ENCODE measurements around the gene OSMR.

Gene OSMR

GRCh38 chr5:38845526-38846378, at the start of gene OSMR:
TSS of gene OSMR (plus strand) at chr5:38846012. CDS start at chr5:38869045, 23,033 bp downstream.
- no peak for DNase-seq (ENCODE audit: extremely low spot score, insufficient read length, low read depth)
- no peak for FAIRE-seq

GRCh38 chr5:38796742-38797108, 49.1 kb upstream of the OSMR start:
- FAIRE-seq (no peak), DNase-seq (ENCODE audit: extremely low spot score, insufficient read length, low read depth) (no peak)

GRCh38 chr5:38797838-38798237, 48.0 kb upstream of the OSMR start:
- DNase-seq (ENCODE audit: extremely low spot score, insufficient read length, low read depth): no peak
- FAIRE-seq: no peak

GRCh38 chr5:38799556-38800377, 46.0 kb upstream of the OSMR start:
- FAIRE-seq: no peak
- DNase-seq (ENCODE audit: extremely low spot score, insufficient read length, low read depth): no peak

- DNase-seq (ENCODE audit: extremely low spot score, insufficient read length, low read depth): no peak
- FAIRE-seq: no peak
These were observed 45.3 kb upstream of the OSMR start for GRCh38 chr5:38800515-38800914.

GRCh38 chr5:38802125-38802524, 43.7 kb upstream of the OSMR start:
- DNase-seq (ENCODE audit: extremely low spot score, insufficient read length, low read depth) (no peak), FAIRE-seq (no peak)

GRCh38 chr5:38803246-38803645, 42.6 kb upstream of the OSMR start:
- FAIRE-seq: no peak
- no peak for DNase-seq (ENCODE audit: extremely low spot score, insufficient read length, low read depth)

GRCh38 chr5:38806775-38807258, 39.0 kb upstream of the OSMR start:
- FAIRE-seq (no peak), DNase-seq (ENCODE audit: extremely low spot score, insufficient read length, low read depth) (no peak)

GRCh38 chr5:38807570-38808483, 38.0 kb upstream of the OSMR start:
- no peak for DNase-seq (ENCODE audit: extremely low spot score, insufficient read length, low read depth)
- no peak for FAIRE-seq

- FAIRE-seq (no peak), DNase-seq (ENCODE audit: extremely low spot score, insufficient read length, low read depth) (no peak)
These were observed 37.0 kb upstream of the OSMR start for GRCh38 chr5:38808666-38809343.

GRCh38 chr5:38809388-38810359, 36.1 kb upstream of the OSMR start:
- DNase-seq (ENCODE audit: extremely low spot score, insufficient read length, low read depth): peak; percentile 43
- FAIRE-seq: no peak

GRCh38 chr5:38814879-38815278, 30.9 kb upstream of the OSMR start:
- FAIRE-seq: no peak

GRCh38 chr5:38816083-38817030, 29.5 kb upstream of the OSMR start:
- no peak for FAIRE-seq
- DNase-seq (ENCODE audit: extremely low spot score, insufficient read length, low read depth): no peak

More at GRCh38 chr5:38814879-38815278, 30.9 kb upstream of the OSMR start:
- no peak for DNase-seq (ENCODE audit: extremely low spot score, insufficient read length, low read depth)

GRCh38 chr5:38821679-38822078, 24.1 kb upstream of the OSMR start:
- DNase-seq (ENCODE audit: extremely low spot score, insufficient read length, low read depth) (no peak), FAIRE-seq (no peak)

GRCh38 chr5:38823503-38823902, 22.3 kb upstream of the OSMR start:
- no peak for DNase-seq (ENCODE audit: extremely low spot score, insufficient read length, low read depth)
- no peak for FAIRE-seq

GRCh38 chr5:38824821-38825220, 21.0 kb upstream of the OSMR start:
- DNase-seq (ENCODE audit: extremely low spot score, insufficient read length, low read depth) (no peak), FAIRE-seq (no peak)

- FAIRE-seq: no peak
- DNase-seq (ENCODE audit: extremely low spot score, insufficient read length, low read depth): no peak
These were observed 20.3 kb upstream of the OSMR start for GRCh38 chr5:38825494-38825893.
